Ascending aorta (tissue), 2 donors: ENCODE measurements around the gene PRKAR2B. TPM values are rescaled to one million over a fixed set of nuclear protein-coding genes. Genes with fewer than 3 reads are reported as not detected.

Source experiments
- DNase-seq, 2 donors: peaks; one replicate each; pipeline ENCODE4 v3.0.0-alpha.2; 2019; ENCODE audit warnings: low spot score in 2 of 2
- H3K27ac ChIP-seq, 2 donors: fragments of 200-600 bp; sonication (generic); one replicate each; pipeline ENCODE4 v1.5.1; 2016 to 2017; ENCODE audit warnings: mild to moderate bottlenecking in 1 of 2
- H3K27me3 ChIP-seq: fragments of 200-600 bp; sonication (generic); one replicate; pipeline ENCODE4 v1.5.1; 2017
- H3K36me3 ChIP-seq, 2 donors: fragments of 200-600 bp; sonication (generic); one replicate each; pipeline ENCODE4 v1.5.1; 2016
- H3K4me1 ChIP-seq, 2 donors: fragments of 200-600 bp; sonication (generic); one replicate each; pipeline ENCODE4 v1.5.1; 2016 to 2017; ENCODE audit warnings: mild to moderate bottlenecking in 1 of 2
- H3K4me3 ChIP-seq, 2 donors: fragments of 200-600 bp; sonication (generic); one replicate each; pipeline ENCODE4 v1.5.1; 2016 to 2017; ENCODE audit warnings: mild to moderate bottlenecking in 1 of 2
- H3K9me3 ChIP-seq, 2 donors: fragments of 200-600 bp; sonication (generic); one replicate each; pipeline ENCODE4 v1.5.1; 2016
- intact Hi-C: fragments of 100-400 bp; cut with DNase I; formaldehyde crosslinking; loops from one replicate; pipeline ENCODE4 v1.15.1; 2023
- total RNA-seq: library from RNA; depleted of rRNA; stranded (reverse); fragments of >200 nt; gene quantifications from one replicate; pipeline ENCODE4 v1.1.0, GENCODE V29; 2016
- TF ChIP-seq, protein P1 (sequence below), 3 experiments: fragments of 200-600 bp in 2 of 3; fragments of 450-650 bp in 1 of 3; sonication (generic) in 2 of 3; IDR thresholded peaks; one replicate each; pipeline ENCODE4 v1.5.1; 2016 to 2019; ENCODE audit warnings: antibody characterized with exemption in 3 of 3, mild to moderate bottlenecking in 1 of 3, moderate library complexity in 1 of 3

PRKAR2B gene
- total RNA-seq, 1 donor from 2014 or later = 10.5 TPM

DNA sequence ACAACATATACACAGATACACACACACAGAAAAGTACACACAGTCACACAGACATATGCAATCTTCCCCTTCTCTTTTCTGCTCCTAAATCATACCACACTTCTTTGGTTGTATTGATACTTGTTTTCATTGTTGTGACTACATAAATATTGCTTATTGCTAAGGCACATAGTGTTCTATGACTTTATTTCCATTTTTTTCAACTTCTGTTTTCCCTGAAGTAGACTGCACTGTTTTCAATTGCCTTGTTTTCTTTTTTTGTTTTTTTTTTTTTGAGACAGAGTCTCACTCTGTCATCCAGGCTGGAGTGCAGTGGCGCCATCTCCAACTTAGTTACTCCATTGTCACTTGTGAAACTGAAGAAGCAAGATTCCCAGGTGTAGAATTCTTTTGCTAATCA lies 10.0 kb upstream of the PRKAR2B start:
- no peak for DNase-seq
- no peaks in the 10 kb centered on the region for H3K9me3 ChIP-seq
- no peak overlapping the region for H3K27ac ChIP-seq
- H3K36me3 ChIP-seq = no peaks in the 10 kb centered on the region
- intact Hi-C loops = no loop called here
- no peak overlapping the region for H3K4me3 ChIP-seq
- TF ChIP-seq, protein P1, sequence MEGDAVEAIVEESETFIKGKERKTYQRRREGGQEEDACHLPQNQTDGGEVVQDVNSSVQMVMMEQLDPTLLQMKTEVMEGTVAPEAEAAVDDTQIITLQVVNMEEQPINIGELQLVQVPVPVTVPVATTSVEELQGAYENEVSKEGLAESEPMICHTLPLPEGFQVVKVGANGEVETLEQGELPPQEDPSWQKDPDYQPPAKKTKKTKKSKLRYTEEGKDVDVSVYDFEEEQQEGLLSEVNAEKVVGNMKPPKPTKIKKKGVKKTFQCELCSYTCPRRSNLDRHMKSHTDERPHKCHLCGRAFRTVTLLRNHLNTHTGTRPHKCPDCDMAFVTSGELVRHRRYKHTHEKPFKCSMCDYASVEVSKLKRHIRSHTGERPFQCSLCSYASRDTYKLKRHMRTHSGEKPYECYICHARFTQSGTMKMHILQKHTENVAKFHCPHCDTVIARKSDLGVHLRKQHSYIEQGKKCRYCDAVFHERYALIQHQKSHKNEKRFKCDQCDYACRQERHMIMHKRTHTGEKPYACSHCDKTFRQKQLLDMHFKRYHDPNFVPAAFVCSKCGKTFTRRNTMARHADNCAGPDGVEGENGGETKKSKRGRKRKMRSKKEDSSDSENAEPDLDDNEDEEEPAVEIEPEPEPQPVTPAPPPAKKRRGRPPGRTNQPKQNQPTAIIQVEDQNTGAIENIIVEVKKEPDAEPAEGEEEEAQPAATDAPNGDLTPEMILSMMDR (IDR thresholded peaks at IDR 0.05) = no peak
- H3K4me1 ChIP-seq = no peaks in the 10 kb centered on the region
- H3K27me3 ChIP-seq = no peaks in the 10 kb centered on the region

DNA sequence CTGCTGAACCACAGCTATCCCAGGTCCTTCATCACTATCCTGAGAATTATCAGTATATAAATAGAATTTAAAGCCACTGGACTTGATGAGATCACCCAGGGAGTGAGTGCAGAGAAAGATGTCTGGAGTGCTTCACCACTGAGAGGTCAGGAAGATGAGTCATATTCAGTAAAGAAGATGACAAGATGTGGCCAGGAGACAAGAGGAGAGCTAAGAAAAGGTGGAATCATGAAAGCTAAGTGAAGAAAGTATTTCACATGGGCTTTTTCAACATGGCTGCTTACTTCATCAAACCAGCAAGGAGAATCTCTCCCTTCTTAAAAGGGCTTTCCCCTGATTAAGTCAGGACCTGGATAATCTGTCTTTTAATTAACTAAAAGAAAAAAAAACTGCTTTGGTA lies 9.1 kb upstream of the PRKAR2B start:
- TF ChIP-seq, protein P1 (IDR thresholded peaks at IDR 0.05) = no peak
- no peaks in the 10 kb centered on the region for H3K4me1 ChIP-seq

DNA sequence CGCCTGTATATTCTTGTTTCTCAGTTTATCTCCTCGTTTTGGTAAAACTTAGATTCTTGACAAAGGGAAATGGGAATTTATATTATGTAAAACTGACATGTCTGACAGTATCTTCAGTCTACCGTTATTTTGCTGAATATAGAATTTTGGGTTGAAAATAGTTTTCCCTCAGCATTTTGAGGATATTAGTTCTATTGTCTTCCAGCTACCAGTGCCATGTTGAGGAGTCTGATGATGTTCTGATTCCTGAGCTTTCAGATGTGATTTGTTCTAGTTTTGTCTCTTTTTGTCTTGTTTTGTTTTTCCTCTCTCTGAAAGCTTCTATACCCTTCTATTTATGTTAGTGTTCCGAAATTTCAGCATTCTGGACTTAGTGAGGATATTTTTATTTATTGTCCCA lies 8.0 kb upstream of the PRKAR2B start:
- DNase-seq = no peak
- TF ChIP-seq, protein P1 (IDR thresholded peaks at IDR 0.05) = no peak
- Histone ChIP-seq H3K36me3 (no peaks in the 10 kb centered on the region), H3K27ac (no peak overlapping the region), H3K27me3 (no peaks in the 10 kb centered on the region), H3K4me3 (no peak overlapping the region), H3K4me1 (no peaks in the 10 kb centered on the region), H3K9me3 (no peaks in the 10 kb centered on the region)
- intact Hi-C loops = no loop called here

More for the DNA sequence above, 9.1 kb upstream of the PRKAR2B start:
- H3K4me3 ChIP-seq = no peak overlapping the region
- H3K27me3 ChIP-seq = no peaks in the 10 kb centered on the region
- no peaks in the 10 kb centered on the region for H3K9me3 ChIP-seq
- intact Hi-C loops = no loop called here
- H3K27ac ChIP-seq = no peak overlapping the region
- no peaks in the 10 kb centered on the region for H3K36me3 ChIP-seq
- DNase-seq = no peak

- no peaks in the 10 kb centered on the region for H3K4me1 ChIP-seq
- H3K27me3 ChIP-seq = no peaks in the 10 kb centered on the region
- no peak for DNase-seq
- no peak overlapping the region for H3K4me3 ChIP-seq
- intact Hi-C loops = no loop called here
- TF ChIP-seq, protein P1 (IDR thresholded peaks at IDR 0.05) = no peak
- H3K9me3 ChIP-seq = no peaks in the 10 kb centered on the region
- H3K27ac ChIP-seq = no peak overlapping the region
- no peaks in the 10 kb centered on the region for H3K36me3 ChIP-seq
These were observed 6.5 kb upstream of the PRKAR2B start for GRCh38 chr7:107037717-107038603.

DNA sequence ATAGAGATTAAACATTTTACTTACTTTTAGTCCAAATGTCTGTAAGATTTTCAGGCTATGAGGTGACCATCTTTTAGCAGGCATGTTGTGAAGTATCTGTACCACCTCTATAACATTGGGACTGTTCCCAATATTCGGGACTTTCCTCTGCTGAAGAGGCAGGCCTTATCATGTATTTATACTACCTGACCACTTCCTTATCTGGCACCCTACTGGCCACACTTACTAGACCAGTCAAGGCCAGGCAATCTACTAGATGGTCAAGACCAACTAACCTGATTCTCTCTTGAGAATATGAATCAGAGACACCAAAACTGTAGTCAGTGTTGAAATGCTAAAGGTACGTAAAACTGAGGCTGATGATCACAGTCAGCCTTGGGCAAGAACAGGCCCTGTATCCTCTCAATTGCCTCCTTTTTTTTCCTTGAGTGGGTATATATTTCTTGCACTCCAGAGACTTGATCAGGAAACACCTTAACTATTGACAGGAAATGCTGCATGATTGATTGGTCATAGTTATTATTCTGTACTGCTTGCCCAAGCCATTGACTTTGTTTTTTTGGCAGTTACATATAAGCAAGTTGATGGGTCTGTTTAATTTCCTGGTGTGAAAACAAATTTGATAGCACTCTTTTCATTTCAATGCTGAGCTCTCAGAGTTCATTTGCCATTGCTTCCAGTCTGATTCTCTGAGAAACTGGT lies 5.2 kb upstream of the PRKAR2B start:
- H3K9me3 ChIP-seq = no peaks in the 10 kb centered on the region
- no peak overlapping the region for H3K27ac ChIP-seq
- H3K36me3 ChIP-seq = no peaks in the 10 kb centered on the region
- H3K4me3 ChIP-seq = no peak overlapping the region
- no peak for DNase-seq
- TF ChIP-seq, protein P1 (IDR thresholded peaks at IDR 0.05) = no peak
- intact Hi-C loops = no loop called here
- H3K4me1 ChIP-seq = no peaks in the 10 kb centered on the region
- no peaks in the 10 kb centered on the region for H3K27me3 ChIP-seq
